ENCODE data around the gene MTFR2.

MTFR2 gene

DNA sequence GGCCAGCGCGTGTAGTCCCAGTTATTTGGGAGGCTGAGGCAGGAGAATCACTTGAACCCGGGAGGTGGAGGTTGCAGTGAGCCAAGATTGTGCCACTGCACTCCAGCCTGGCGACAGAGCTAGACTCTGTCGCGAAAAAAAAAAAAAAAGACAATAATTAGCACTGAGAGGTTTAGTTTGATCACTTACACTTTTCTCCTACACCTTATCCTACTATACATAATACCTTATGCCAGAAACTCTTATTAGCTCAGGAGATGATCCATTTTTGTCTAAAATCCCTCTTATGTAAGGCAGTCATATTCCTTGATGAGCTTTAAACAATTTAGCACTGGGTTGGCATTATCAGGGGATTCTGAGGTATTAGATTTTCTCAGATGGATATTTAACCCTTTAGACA is 3.6 kb upstream of the MTFR2 start:
- ChIA-PET POLR2A (interaction anchor here (0.6 to 7.0 kb wide), 3 partner anchors 20 to 146 kb away, joined by 5 to 80 read pairs (median 6); partner anchors contain the start of gene BCLAF1), CTCF (interaction anchor here (0.6 to 3.8 kb wide), 2 partner anchors 64 to 1122 kb away, joined by 4 to 22 read pairs; no protein-coding TSS in a partner anchor)
- H3K4me1 ChIP-seq (ENCODE audit: control insufficient read depth, insufficient read depth, low read length): peaks cover 12% of the 10 kb centered on the region; the same call in 1 of the 2 replicates
- no peaks in the 10 kb centered on the region for H3K9me3 ChIP-seq (ENCODE audit: control insufficient read depth, insufficient read depth, low read depth, low read length)
- H3K27ac ChIP-seq (ENCODE audit: extremely low read depth, low read depth, low read length): no peak overlapping the region
- H3K36me3 ChIP-seq (ENCODE audit: control insufficient read depth in 2 of 2, insufficient read depth in 1 of 2, low read length in 2 of 2): peaks cover 22 to 23% of the 10 kb centered on the region in 2 experiments
- H3K4me3 ChIP-seq (ENCODE audit: low read depth, low read length): no peak overlapping the region
- TF ChIP-seq ZNF664 (tag by site-specific recombination; IDR thresholded peaks at IDR 0.05): no peak
- no peak for TF ChIP-seq ZNF394 (tag by site-specific recombination; IDR thresholded peaks at IDR 0.05; ENCODE audit: borderline replicate concordance)
- no peak for TF ChIP-seq SALL2 (tag by site-specific recombination; IDR thresholded peaks at IDR 0.05; ENCODE audit: borderline replicate concordance)
- no peak for TF ChIP-seq ZEB2 (tag by site-specific recombination; IDR thresholded peaks at IDR 0.05)
- no peak for TF ChIP-seq ZFHX2 (tag by site-specific recombination; conservative IDR thresholded peaks at IDR 0.05)
- TF ChIP-seq, protein P1, sequence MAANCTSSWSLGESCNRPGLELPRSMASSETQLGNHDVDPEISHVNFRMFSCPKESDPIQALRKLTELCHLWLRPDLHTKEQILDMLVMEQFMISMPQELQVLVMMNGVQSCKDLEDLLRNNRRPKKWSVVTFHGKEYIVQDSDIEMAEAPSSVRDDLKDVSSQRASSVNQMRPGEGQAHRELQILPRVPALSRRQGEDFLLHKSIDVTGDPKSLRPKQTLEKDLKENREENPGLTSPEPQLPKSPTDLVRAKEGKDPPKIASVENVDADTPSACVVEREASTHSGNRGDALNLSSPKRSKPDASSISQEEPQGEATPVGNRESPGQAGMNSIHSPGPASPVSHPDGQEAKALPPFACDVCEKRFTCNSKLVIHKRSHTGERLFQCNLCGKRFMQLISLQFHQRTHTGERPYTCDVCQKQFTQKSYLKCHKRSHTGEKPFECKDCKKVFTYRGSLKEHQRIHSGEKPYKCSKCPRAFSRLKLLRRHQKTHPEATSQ (tag by site-specific recombination; IDR thresholded peaks at IDR 0.05): no peak
- TF ChIP-seq GLIS2 (tag by site-specific recombination; IDR thresholded peaks at IDR 0.05): no peak
- no peak for TF ChIP-seq ZNF24 (tag by site-specific recombination; IDR thresholded peaks at IDR 0.05)
- no peak for TF ChIP-seq ZIC2 (tag by site-specific recombination; IDR thresholded peaks at IDR 0.05)
- TF ChIP-seq WT1 (tag by site-specific recombination; IDR thresholded peaks at IDR 0.05): no peak
- no peak for TF ChIP-seq FEZF1 (tag by site-specific recombination; IDR thresholded peaks at IDR 0.05)
- TF ChIP-seq, protein P2, sequence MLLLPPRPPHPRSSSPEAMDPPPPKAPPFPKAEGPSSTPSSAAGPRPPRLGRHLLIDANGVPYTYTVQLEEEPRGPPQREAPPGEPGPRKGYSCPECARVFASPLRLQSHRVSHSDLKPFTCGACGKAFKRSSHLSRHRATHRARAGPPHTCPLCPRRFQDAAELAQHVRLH (tag by site-specific recombination; IDR thresholded peaks at IDR 0.05): no peak
- TF ChIP-seq, protein P3, sequence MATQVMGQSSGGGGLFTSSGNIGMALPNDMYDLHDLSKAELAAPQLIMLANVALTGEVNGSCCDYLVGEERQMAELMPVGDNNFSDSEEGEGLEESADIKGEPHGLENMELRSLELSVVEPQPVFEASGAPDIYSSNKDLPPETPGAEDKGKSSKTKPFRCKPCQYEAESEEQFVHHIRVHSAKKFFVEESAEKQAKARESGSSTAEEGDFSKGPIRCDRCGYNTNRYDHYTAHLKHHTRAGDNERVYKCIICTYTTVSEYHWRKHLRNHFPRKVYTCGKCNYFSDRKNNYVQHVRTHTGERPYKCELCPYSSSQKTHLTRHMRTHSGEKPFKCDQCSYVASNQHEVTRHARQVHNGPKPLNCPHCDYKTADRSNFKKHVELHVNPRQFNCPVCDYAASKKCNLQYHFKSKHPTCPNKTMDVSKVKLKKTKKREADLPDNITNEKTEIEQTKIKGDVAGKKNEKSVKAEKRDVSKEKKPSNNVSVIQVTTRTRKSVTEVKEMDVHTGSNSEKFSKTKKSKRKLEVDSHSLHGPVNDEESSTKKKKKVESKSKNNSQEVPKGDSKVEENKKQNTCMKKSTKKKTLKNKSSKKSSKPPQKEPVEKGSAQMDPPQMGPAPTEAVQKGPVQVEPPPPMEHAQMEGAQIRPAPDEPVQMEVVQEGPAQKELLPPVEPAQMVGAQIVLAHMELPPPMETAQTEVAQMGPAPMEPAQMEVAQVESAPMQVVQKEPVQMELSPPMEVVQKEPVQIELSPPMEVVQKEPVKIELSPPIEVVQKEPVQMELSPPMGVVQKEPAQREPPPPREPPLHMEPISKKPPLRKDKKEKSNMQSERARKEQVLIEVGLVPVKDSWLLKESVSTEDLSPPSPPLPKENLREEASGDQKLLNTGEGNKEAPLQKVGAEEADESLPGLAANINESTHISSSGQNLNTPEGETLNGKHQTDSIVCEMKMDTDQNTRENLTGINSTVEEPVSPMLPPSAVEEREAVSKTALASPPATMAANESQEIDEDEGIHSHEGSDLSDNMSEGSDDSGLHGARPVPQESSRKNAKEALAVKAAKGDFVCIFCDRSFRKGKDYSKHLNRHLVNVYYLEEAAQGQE (tag by site-specific recombination; IDR thresholded peaks at IDR 0.05): no peak
- no peak for TF ChIP-seq ZBTB20 (tag by site-specific recombination; IDR thresholded peaks at IDR 0.05)
- TF ChIP-seq ZNF10 (tag by site-specific recombination; IDR thresholded peaks at IDR 0.05): no peak

DNA sequence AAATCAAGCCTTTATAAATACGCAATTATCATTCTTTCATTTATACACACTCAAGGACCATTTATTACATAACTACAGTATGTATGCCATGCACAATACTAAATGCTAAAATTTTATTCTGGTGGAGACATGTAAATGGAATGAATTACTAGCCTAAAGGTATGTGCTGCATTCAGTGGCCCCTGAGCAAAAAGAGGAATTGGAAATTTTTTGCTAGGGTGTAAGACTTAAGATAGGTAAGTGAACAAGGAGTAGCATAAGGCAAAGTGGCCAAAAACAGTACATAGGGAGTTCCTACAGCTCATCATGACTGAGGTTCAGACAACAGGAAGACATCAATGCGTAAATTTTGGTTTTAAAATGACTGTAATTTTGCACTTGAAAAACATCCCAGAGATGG is 2.3 kb upstream of the MTFR2 start:
- Histone ChIP-seq H3K4me3 (ENCODE audit: low read depth, low read length) (no peak overlapping the region), H3K9me3 (ENCODE audit: control insufficient read depth, insufficient read depth, low read depth, low read length) (no peaks in the 10 kb centered on the region), H3K4me1 (ENCODE audit: control insufficient read depth, insufficient read depth, low read length) (peaks cover 12% of the 10 kb centered on the region; the same call in 1 of the 2 replicates), H3K36me3 (ENCODE audit: control insufficient read depth in 2 of 2, insufficient read depth in 1 of 2, low read length in 2 of 2) (peaks cover 12% of the 10 kb centered on the region in 2 experiments), H3K27ac (ENCODE audit: extremely low read depth, low read depth, low read length) (no peak overlapping the region)
- ChIA-PET CTCF (interaction anchor here (0.7 to 3.8 kb wide), 6 partner anchors 25 to 969 kb away, joined by 3 to 22 read pairs (median 3); partner anchors contain the start of gene MAP7), POLR2A (interaction anchor here (1.0 to 7.0 kb wide), 3 partner anchors 21 to 295 kb away, joined by 6 to 80 read pairs (median 11); partner anchors contain the start of gene BCLAF1)
- TF ChIP-seq ZSCAN30 (tag by site-specific recombination; IDR thresholded peaks at IDR 0.05) (no peak), ZNF600 (tag by site-specific recombination; IDR thresholded peaks at IDR 0.05) (peak; percentile 7; the same call in 1 of the 2 replicates), ZNF792 (tag by site-specific recombination; IDR thresholded peaks at IDR 0.05) (no peak), ZSCAN16 (tag by site-specific recombination; IDR thresholded peaks at IDR 0.05) (no peak), ZNF404 (tag by site-specific recombination; IDR thresholded peaks at IDR 0.05) (no peak), KLF7 (tag by site-specific recombination; IDR thresholded peaks at IDR 0.05; ENCODE audit: borderline replicate concordance) (no peak), ZBTB20 (tag by site-specific recombination; IDR thresholded peaks at IDR 0.05) (no peak), ZNF548 (tag by site-specific recombination; IDR thresholded peaks at IDR 0.05) (no peak), ZNF623 (tag by site-specific recombination; IDR thresholded peaks at IDR 0.05) (no peak), KLF8 (tag by site-specific recombination; IDR thresholded peaks at IDR 0.05) (no peak), ZNF621 (tag by site-specific recombination; IDR thresholded peaks at IDR 0.05) (no peak), ZNF394 (tag by site-specific recombination; IDR thresholded peaks at IDR 0.05; ENCODE audit: borderline replicate concordance) (0 out of 2 replicates have a peak, but pooled peaks have one; percentile 18), SP7 (tag by site-specific recombination; IDR thresholded peaks at IDR 0.05) (0 out of 2 replicates have a peak, but pooled peaks have one; percentile 7)
